Mesenchymal stem cell (in vitro differentiated cells and primary cell): Measurements from ENCODE around the gene APOA5.
A peak's percentile ranks its signal among the peaks of the same experiment; 100 is the strongest.
"Not testable (repeated sequence)": the region's sequence is repeated elsewhere in the genome, so short reads cannot be mapped to it uniquely, and the experiment has no call there.

Experiments
- DNase-seq: peaks from one replicate; pipeline ENCODE4 v3.0.0-alpha.2; 2013
- H2AFZ ChIP-seq: one replicate; pipeline ENCODE4 v1.6.1; 2013; ENCODE audit warnings: low read depth, mild to moderate bottlenecking, control low read depth, inconsistent platforms, low read length, moderate library complexity
- H2AK5ac ChIP-seq: 2 replicates; pipeline ENCODE4 v1.6.1; 2013; ENCODE audit warnings: low read length, moderate library complexity, mild to moderate bottlenecking, inconsistent platforms; ENCODE audit not compliant: severe bottlenecking
- H2BK120ac ChIP-seq: one replicate; pipeline ENCODE4 v1.6.1; 2013; ENCODE audit warnings: low read depth, mild to moderate bottlenecking, inconsistent platforms, low read length, moderate library complexity
- H2BK12ac ChIP-seq, 2 experiments: one replicate each; pipeline ENCODE4 v1.6.1; 2013; ENCODE audit warnings: inconsistent platforms in 2 of 2, low read length in 2 of 2, mild to moderate bottlenecking in 2 of 2, moderate library complexity in 2 of 2, control low read depth in 1 of 2
- H2BK15ac ChIP-seq: one replicate; pipeline ENCODE4 v1.6.1; 2013; ENCODE audit warnings: mild to moderate bottlenecking, low read depth, inconsistent platforms; ENCODE audit not compliant: poor library complexity, severe bottlenecking
- H2BK5ac ChIP-seq: 2 replicates; pipeline ENCODE4 v1.6.1; 2013; ENCODE audit warnings: low read depth, mild to moderate bottlenecking, low read length, control low read depth, inconsistent platforms; ENCODE audit not compliant: poor library complexity, severe bottlenecking
- H3K14ac ChIP-seq, 2 experiments: one replicate each; pipeline ENCODE4 v1.6.1; 2013; ENCODE audit warnings: inconsistent platforms in 2 of 2, low read length in 2 of 2, control low read depth in 1 of 2, mild to moderate bottlenecking in 1 of 2, moderate library complexity in 1 of 2
- H3K18ac ChIP-seq, 2 experiments: one replicate each; pipeline ENCODE4 v1.6.1; 2013; ENCODE audit warnings: inconsistent platforms in 2 of 2, low read length in 2 of 2, control low read depth in 1 of 2, low read depth in 1 of 2, mild to moderate bottlenecking in 1 of 2
- H3K23ac ChIP-seq, 2 experiments: one replicate each; pipeline ENCODE4 v1.6.1; 2013; ENCODE audit warnings: inconsistent platforms in 2 of 2, low read length in 2 of 2, mild to moderate bottlenecking in 2 of 2, moderate library complexity in 2 of 2, control low read depth in 1 of 2
- H3K27ac ChIP-seq: 2 replicates; pipeline ENCODE4 v1.5.1; 2013; ENCODE audit warnings: mild to moderate bottlenecking, moderate library complexity, low read length, control low read depth, inconsistent platforms; ENCODE audit not compliant: poor library complexity, severe bottlenecking
- H3K27me3 ChIP-seq, 2 experiments: 2 replicates each; pipeline versions ENCODE4 v1.6.1 to v1.7.0; 2013; ENCODE audit warnings: low read length in 2 of 2, mild to moderate bottlenecking in 2 of 2, moderate library complexity in 2 of 2, control low read depth in 1 of 2, inconsistent platforms in 1 of 2; ENCODE audit not compliant: control insufficient read depth in 1 of 2, insufficient read depth in 1 of 2
- H3K36me3 ChIP-seq, 2 experiments: 2 replicates each; pipeline versions ENCODE4 v1.6.1 to v1.7.0; 2013; ENCODE audit warnings: low read length in 2 of 2, control low read depth in 1 of 2, inconsistent platforms in 1 of 2, low read depth in 1 of 2, mild to moderate bottlenecking in 1 of 2; ENCODE audit not compliant: insufficient read depth in 2 of 2, control insufficient read depth in 1 of 2
- H3K4ac ChIP-seq, 2 experiments: one replicate each; pipeline ENCODE4 v1.6.1; 2013; ENCODE audit warnings: inconsistent platforms in 2 of 2, low read length in 2 of 2, mild to moderate bottlenecking in 2 of 2, moderate library complexity in 2 of 2, control low read depth in 1 of 2, low read depth in 1 of 2
- H3K4me1 ChIP-seq: 2 replicates; pipeline ENCODE4 v1.6.1; 2013; ENCODE audit warnings: low read depth, low read length, control low read depth; ENCODE audit not compliant: control insufficient read depth, insufficient read depth
- H3K4me2 ChIP-seq: 2 replicates; pipeline ENCODE4 v1.6.1; 2013; ENCODE audit warnings: low read length, mild to moderate bottlenecking, inconsistent platforms; ENCODE audit not compliant: poor library complexity, severe bottlenecking
- H3K4me3 ChIP-seq, 2 experiments: 2 replicates each; pipeline versions ENCODE4 v1.5.1 to v1.7.0; 2013; ENCODE audit warnings: low read length in 2 of 2, mild to moderate bottlenecking in 2 of 2, control low read depth in 1 of 2, low read depth in 1 of 2; ENCODE audit not compliant: insufficient read depth in 1 of 2
- H3K79me1 ChIP-seq: replicated peaks from 2 replicates; pipeline ENCODE4 v1.6.1; 2013; ENCODE audit warnings: mild to moderate bottlenecking, control low read depth, low read length, inconsistent platforms; ENCODE audit not compliant: poor library complexity, severe bottlenecking
- H3K9ac ChIP-seq: 2 replicates; pipeline ENCODE4 v1.7.0; 2013; ENCODE audit warnings: mild to moderate bottlenecking, low read length, moderate library complexity
- H3K9me3 ChIP-seq: 2 replicates; pipeline ENCODE4 v1.7.0; 2013; ENCODE audit warnings: mild to moderate bottlenecking, low read length; ENCODE audit not compliant: control insufficient read depth
- H4K8ac ChIP-seq: one replicate; pipeline ENCODE4 v1.6.1; 2013; ENCODE audit warnings: inconsistent platforms, mild to moderate bottlenecking, low read length, moderate library complexity
- H4K91ac ChIP-seq: one replicate; pipeline ENCODE4 v1.6.1; 2013; ENCODE audit warnings: mild to moderate bottlenecking, low read length, inconsistent platforms
- WGBS: methylation state at CpG from one replicate; pipeline ENCODE4 v1.1.7; 2013; ENCODE audit warnings: mixed read lengths; 5-methylcytosine and 5-hydroxymethylcytosine counted together

Gene APOA5

DNA sequence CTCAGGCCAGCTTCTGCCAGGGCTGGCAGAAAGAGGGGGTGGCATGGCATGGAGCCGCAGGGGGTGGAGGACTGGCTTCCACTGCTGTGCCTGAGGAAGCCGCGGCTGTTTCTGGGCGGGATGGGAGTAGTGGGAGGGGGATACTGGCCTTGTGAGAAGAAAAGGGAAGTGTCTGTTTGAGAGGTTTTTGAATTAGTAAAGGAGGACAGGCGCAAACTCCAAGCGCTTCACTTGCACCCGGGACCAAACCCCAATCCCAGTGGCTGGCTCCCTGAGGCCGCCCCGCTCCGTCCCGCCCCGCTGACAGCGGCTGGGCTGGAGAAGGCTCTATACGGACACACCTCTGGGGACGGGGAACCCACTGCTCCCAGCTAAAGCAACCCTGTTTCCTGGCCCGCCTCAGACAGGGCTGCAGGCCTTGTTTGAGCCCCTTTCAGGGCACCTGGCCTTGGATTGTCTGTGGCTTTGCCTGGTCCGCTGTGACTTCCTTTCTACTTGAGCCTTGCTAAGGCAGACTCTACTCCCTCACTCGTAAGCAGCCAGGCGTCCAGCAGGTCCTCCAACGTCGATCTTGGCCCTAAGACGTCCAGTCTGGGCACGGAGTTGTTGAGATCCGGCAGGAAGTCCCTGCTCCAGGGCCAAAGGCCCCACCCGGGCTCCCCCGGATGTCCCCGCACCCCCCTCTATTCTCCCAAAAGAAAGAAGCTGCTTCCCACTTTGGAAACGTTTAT, 43.5 kb upstream of the APOA5 start:
- H3K9me3 ChIP-seq = no peaks in the 10 kb centered on the region
- peak overlapping the region; percentile 70 for H2AFZ ChIP-seq
- H2BK120ac ChIP-seq = peak overlapping the region; percentile 27
- H2AK5ac ChIP-seq = no peak overlapping the region
- peak overlapping the region; percentile 83 for H4K8ac ChIP-seq
- no peak overlapping the region for H2BK5ac ChIP-seq
- H3K4ac ChIP-seq = peak overlapping the region in 1 of 2 experiments; percentile 13
- peaks cover 9% of the 10 kb centered on the region for H3K4me1 ChIP-seq
- no peak overlapping the region for H2BK15ac ChIP-seq
- peak overlapping the region; percentile 52 for H4K91ac ChIP-seq
- H3K18ac ChIP-seq = peak overlapping the region in 1 of 2 experiments; percentile 49
- H3K9ac ChIP-seq = peak overlapping the region; percentile 60
- peak overlapping the region in 1 of 2 experiments; percentile 53 for H3K4me3 ChIP-seq
- no peaks in the 10 kb centered on the region for H3K36me3 ChIP-seq
- no peak for DNase-seq
- H3K14ac ChIP-seq = no peak overlapping the region
- no peak overlapping the region for H3K23ac ChIP-seq
- 64% methylated on average over 28 of the region's 28 CpGs for WGBS
- peak overlapping the region in 1 of 2 experiments; percentile 18 for H2BK12ac ChIP-seq
- peaks cover 0 to 9% of the 10 kb centered on the region in 2 experiments for H3K27me3 ChIP-seq
- H3K27ac ChIP-seq = no peak overlapping the region
- peak overlapping the region; percentile 85 for H3K4me2 ChIP-seq
- no peaks in the 10 kb centered on the region for H3K79me1 ChIP-seq

DNA sequence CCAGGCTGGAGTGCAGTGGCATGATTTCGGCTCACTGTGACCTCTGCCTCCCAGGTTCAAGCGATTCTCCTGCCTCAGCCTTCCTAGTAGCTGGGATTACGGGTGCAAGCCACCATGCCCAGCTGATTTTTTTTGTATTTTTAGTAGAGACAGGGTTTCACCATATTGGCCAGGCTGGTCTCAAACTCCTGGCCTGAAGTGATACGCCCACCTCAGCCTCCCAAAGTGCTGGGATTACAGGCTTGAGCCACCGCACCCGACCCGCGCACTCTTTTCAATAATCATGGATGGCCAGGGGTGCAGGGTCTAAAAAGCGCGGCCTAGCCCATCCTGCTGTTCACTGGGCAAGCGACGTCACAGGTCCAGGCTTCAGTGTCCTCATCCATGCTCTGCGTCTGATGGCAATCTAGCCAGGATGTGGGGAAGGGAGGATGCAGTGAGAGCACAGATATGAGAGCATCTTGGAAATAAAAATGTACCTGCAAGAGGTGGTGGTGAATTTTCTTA, 42.9 kb upstream of the APOA5 start:
- not testable (repeated sequence) for H3K14ac ChIP-seq, DNase-seq, H2BK12ac ChIP-seq, H2AK5ac ChIP-seq, H4K91ac ChIP-seq, H3K4ac ChIP-seq, H3K18ac ChIP-seq, H3K27me3 ChIP-seq, H2AFZ ChIP-seq, H3K9ac ChIP-seq, H2BK15ac ChIP-seq, H4K8ac ChIP-seq, H2BK5ac ChIP-seq, H3K27ac ChIP-seq, H3K4me2 ChIP-seq, H3K4me3 ChIP-seq, H3K23ac ChIP-seq, H3K79me1 ChIP-seq, H3K9me3 ChIP-seq, H2BK120ac ChIP-seq, H3K36me3 ChIP-seq
- WGBS = 82% methylated on average over 13 of the region's 13 CpGs
- peaks cover 11% of the 10 kb centered on the region for H3K4me1 ChIP-seq

DNA sequence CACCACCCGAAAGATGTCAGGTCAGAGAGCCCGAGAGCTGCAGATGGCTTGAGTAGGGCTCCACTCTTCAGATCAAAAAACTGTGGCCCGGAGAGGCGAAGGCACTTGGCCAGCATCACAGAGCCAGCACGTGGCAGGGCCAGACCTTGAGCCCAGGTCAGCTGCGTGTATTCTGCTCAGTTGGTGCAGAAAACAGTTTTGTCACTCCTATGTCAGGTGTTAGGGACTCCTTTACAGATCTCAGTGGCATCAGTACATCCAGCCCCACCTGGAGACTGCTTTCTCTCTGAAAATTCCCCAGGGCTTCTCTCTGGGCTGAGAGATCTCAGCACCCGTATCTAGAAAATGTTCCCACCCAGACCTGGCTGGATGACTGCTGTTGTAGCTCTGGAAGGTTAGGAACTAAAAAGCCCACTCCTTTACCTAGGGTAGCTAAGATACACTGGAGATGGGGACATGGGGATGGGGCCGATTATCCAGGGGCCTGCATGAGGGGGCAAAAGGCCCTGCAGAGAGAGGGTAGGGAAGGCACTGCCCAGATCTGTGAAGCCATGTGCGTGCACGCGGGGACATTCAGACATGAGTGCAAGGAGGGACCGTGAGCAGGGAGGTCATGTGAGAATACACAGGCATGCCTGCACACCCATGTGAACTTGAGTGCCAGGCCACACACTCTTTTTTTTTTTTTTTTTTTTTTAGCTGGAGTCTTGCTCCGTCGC, 42.3 kb upstream of the APOA5 start:
- Histone ChIP-seq H3K18ac (no peak overlapping the region), H2AK5ac (no peak overlapping the region), H2BK12ac (peak overlapping the region in 1 of 2 experiments; percentile 81), H2BK5ac (no peak overlapping the region), H4K91ac (no peak overlapping the region), H3K23ac (no peak overlapping the region), H3K9ac (no peak overlapping the region), H3K4me1 (peaks cover 14% of the 10 kb centered on the region), H2BK120ac (no peak overlapping the region), H3K36me3 (no peaks in the 10 kb centered on the region), H3K4ac (no peak overlapping the region), H3K14ac (no peak overlapping the region), H3K27me3 (peaks cover 0 to 9% of the 10 kb centered on the region in 2 experiments), H2BK15ac (no peak overlapping the region), H3K4me3 (no peak overlapping the region), H2AFZ (no peak overlapping the region), H3K9me3 (no peaks in the 10 kb centered on the region), H4K8ac (no peak overlapping the region), H3K79me1 (no peaks in the 10 kb centered on the region), H3K4me2 (no peak overlapping the region), H3K27ac (no peak overlapping the region)
- 91% methylated on average over 13 of the region's 14 CpGs for WGBS
- DNase-seq = no peak

DNA sequence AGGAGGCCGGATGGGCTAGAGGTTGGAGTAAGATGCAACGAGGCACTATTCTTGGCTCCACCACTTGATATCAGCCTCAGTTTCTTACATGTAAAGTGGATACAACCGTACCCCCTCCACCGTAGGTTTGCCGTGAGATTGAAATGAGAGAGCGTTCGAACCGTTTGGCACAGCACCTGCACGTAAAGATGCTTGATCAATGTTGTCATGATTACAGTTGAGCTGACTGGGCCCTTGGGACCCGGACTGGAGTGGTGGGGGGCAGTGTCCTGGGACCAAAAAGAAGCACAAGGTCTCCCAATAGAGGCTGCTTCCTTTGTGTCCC, 41.8 kb upstream of the APOA5 start:
- H3K27ac ChIP-seq = no peak overlapping the region
- no peak overlapping the region for H2AK5ac ChIP-seq
- no peak overlapping the region for H4K8ac ChIP-seq
- H3K14ac ChIP-seq = no peak overlapping the region
- no peaks in the 10 kb centered on the region for H3K9me3 ChIP-seq
- no peak overlapping the region for H3K4me2 ChIP-seq
- H3K27me3 ChIP-seq = peaks cover 0 to 9% of the 10 kb centered on the region in 2 experiments
- no peak overlapping the region for H2BK120ac ChIP-seq
- H3K79me1 ChIP-seq = no peaks in the 10 kb centered on the region
- no peak overlapping the region for H3K18ac ChIP-seq
- no peak for DNase-seq
- H3K9ac ChIP-seq = no peak overlapping the region
- no peak overlapping the region for H3K4me3 ChIP-seq
- no peak overlapping the region for H2AFZ ChIP-seq
- H3K23ac ChIP-seq = no peak overlapping the region
- no peaks in the 10 kb centered on the region for H3K36me3 ChIP-seq
- no peak overlapping the region for H3K4ac ChIP-seq
- no peak overlapping the region for H4K91ac ChIP-seq
- no peak overlapping the region for H2BK12ac ChIP-seq
- H2BK15ac ChIP-seq = no peak overlapping the region
- no peak overlapping the region for H2BK5ac ChIP-seq
- WGBS = 97% methylated on average over 10 of the region's 10 CpGs
- peaks cover 14% of the 10 kb centered on the region for H3K4me1 ChIP-seq
